Heart left ventricle (tissue), 16 donors: Measurements from ENCODE around the gene EVI2A. TPM values are rescaled to one million over a fixed set of nuclear protein-coding genes. Genes with fewer than 3 reads are reported as not detected.
"Not testable (repeated sequence)": the region's sequence is repeated elsewhere in the genome, so short reads cannot be mapped to it uniquely, and the experiment has no call there.

Experiments used
- ATAC-seq, 4 donors: fragments of 200-7000 bp; cut with Tn5 transposase; one replicate each; pipeline ENCODE4 v1.9.1; 2020 to 2022; ENCODE audit warnings: moderate library complexity in 4 of 4, mild to moderate bottlenecking in 3 of 4, moderate number of reproducible peaks in 1 of 4
- DNase-seq, 5 donors: peaks; one replicate each; pipeline ENCODE4 v3.0.0-alpha.2; 2020
- H3K27ac ChIP-seq, 12 donors: fragments of 200-600 bp; sonication (generic) in 4 of 12; one replicate each; pipeline versions ENCODE4 v1.5.0 to v1.8.0; 2016 to 2022; ENCODE audit warnings: mild to moderate bottlenecking in 2 of 12
- H3K27me3 ChIP-seq, 9 donors: fragments of 200-600 bp; sonication (generic) in 2 of 9; one replicate each; pipeline versions ENCODE4 v1.5.1 to v1.8.0; 2016 to 2022; ENCODE audit warnings: mild to moderate bottlenecking in 3 of 9
- H3K36me3 ChIP-seq, 9 donors: fragments of 200-600 bp; sonication (generic) in 2 of 9; one replicate each; pipeline versions ENCODE4 v1.5.0 to v1.8.0; 2018 to 2022; ENCODE audit warnings: mild to moderate bottlenecking in 2 of 9
- H3K4me1 ChIP-seq, 12 donors: fragments of 200-600 bp; sonication (generic) in 4 of 12; one replicate each; pipeline versions ENCODE4 v1.5.0 to v1.8.0; 2016 to 2022; ENCODE audit warnings: mild to moderate bottlenecking in 3 of 12
- H3K4me3 ChIP-seq, 12 donors: fragments of 200-600 bp; sonication (generic) in 4 of 12; one replicate each; pipeline versions ENCODE4 v1.5.0 to v1.8.0; 2017 to 2022; ENCODE audit warnings: mild to moderate bottlenecking in 9 of 12, moderate library complexity in 4 of 12
- H3K9me3 ChIP-seq, 12 donors: fragments of 200-600 bp; sonication (generic) in 4 of 12; one replicate each; pipeline versions ENCODE4 v1.5.0 to v1.8.0; 2016 to 2022; ENCODE audit warnings: mild to moderate bottlenecking in 1 of 12
- CTCF ChIP-seq, 12 donors: fragments of 200-600 bp; sonication (generic) in 4 of 12; IDR thresholded peaks; one replicate each; pipeline versions ENCODE4 v1.5.0 to v1.8.0; 2018 to 2022; ENCODE audit warnings: antibody characterized with exemption in 12 of 12, mild to moderate bottlenecking in 5 of 12
- POLR2A ChIP-seq, 2 donors: fragments of 450-650 bp; IDR thresholded peaks; one replicate each; pipeline ENCODE4 v1.6.1; 2017; ENCODE audit warnings: antibody characterized with exemption in 2 of 2, mild to moderate bottlenecking in 2 of 2, moderate library complexity in 2 of 2
- WGBS, 4 donors: extraction: QIAGEN DNeasy Blood & Tissue Kit in 2 of 4; methylation state at CpG; one replicate each; pipeline versions ENCODE4 v1.1.5 to v1.1.7; 2013 to 2018; 5-methylcytosine and 5-hydroxymethylcytosine counted together
- intact Hi-C, 10 donors: fragments of 100-400 bp; cut with DNase I; formaldehyde crosslinking; loops; one replicate each; pipeline versions ENCODE4 v1.11.1 to v1.14.2; 2022
- polyA plus RNA-seq, 2 donors: library from polyadenylated mRNA; stranded (reverse); fragments of 200-250 nt; gene quantifications; one replicate each; pipeline ENCODE4 v1.2.3, GENCODE V29; 2013
- total RNA-seq, 9 donors: library from RNA; depleted of rRNA in 2 of 9; stranded (reverse); fragments of >200 nt in 2 of 9; fragmentation: NEBNext Ultra II Directional in 3 of 9; extraction: Animal tissue kit (Norgen Biotek cat#: 25700) in 3 of 9; gene quantifications; one replicate each; pipeline versions ENCODE4 v1.1.0 to v1.2.4, GENCODE V29; 2016 to 2023
- donor health status: ischemic (EF 13 %, LVEDD 7.1; RV severe dilation, severe dysfunction).
- donor health status: healthy with polysubstance abuse.
- donor health status: DM: no; HTN: yes; CAD: no.
- donor health status: DM: no; HTN: no; CAD: no.
- donor health status: ischemic (EF 25% LVEDD 6.9; RV normal size, moderate dysfunction).
- donor health status: ischemic (EF 25% LVEDD 5.7; RV mildly dilated, moderate dysfunction).
- donor health status: healthy.
- donor health status: DM: yes; HTN: yes; CAD: no.
- donor health status: ischemic (EF 35%, LVEDD 5.7; RV mildly dilated, moderate dysfunction).
- donor health status: nonischemic (EF 11% LVEDD 7.7; RV severe dilation, severe dysfunction).
- donor health status: DM: yes; HTN: yes; CAD: no.
- donor health status: PGD.
- donor health status: ischemic (EF 29% LVEDD 5.4; RV normal size, mild dysfunction).
- donor health status: nonischemic (EF 23%, LVEDD 6.1; RV moderate dilation, normal function).

The EVI2A gene
- total and polyA plus RNA-seq, 11 donors, result 0.63 to 13.3 (median 1.9) TPM

GRCh38 chr17:31289790-31290189 is 31.6 kb downstream of the EVI2A start:
- Histone ChIP-seq H3K9me3 (no peaks in the 10 kb centered on the region), H3K4me1 (peaks cover 0 to 5% (median 0%) of the 10 kb centered on the region in 12 donors), H3K27ac (no peak overlapping the region), H3K4me3 (no peak overlapping the region), H3K36me3 (peaks cover 0 to 28% (median 6%) of the 10 kb centered on the region in 9 donors), H3K27me3 (no peaks in the 10 kb centered on the region)
- no peak for TF ChIP-seq POLR2A (IDR thresholded peaks at IDR 0.05)
- TF ChIP-seq CTCF (IDR thresholded peaks at IDR 0.05), result no peak
- ATAC-seq, result no peak
- 79 to 87% (median 84%) methylated on average over 3 of the region's 3 CpGs for WGBS, 4 donors
- DNase-seq, result no peak
- intact Hi-C loops, result no loop called here

GRCh38 chr17:31287932-31288331 is 33.5 kb downstream of the EVI2A start:
- H3K9me3 ChIP-seq, intact Hi-C loops, H3K4me3 ChIP-seq, DNase-seq, H3K27me3 ChIP-seq, H3K27ac ChIP-seq, ATAC-seq, H3K4me1 ChIP-seq: not testable (repeated sequence)
- 69 to 100% (median 97%) methylated on average over 1 of the region's 1 CpG; no CpG with 5 or more reads in 1 of the 4 donors for WGBS, 4 donors
- peaks cover 0 to 31% (median 6%) of the 10 kb centered on the region in 9 donors for H3K36me3 ChIP-seq

GRCh38 chr17:31286587-31286986 is 34.8 kb downstream of the EVI2A start:
- Histone ChIP-seq H3K27me3 (no peaks in the 10 kb centered on the region), H3K9me3 (no peaks in the 10 kb centered on the region), H3K36me3 (peaks cover 0 to 32% (median 2%) of the 10 kb centered on the region in 9 donors), H3K4me1 (peaks cover 0 to 5% (median 0%) of the 10 kb centered on the region in 12 donors), H3K4me3 (no peak overlapping the region), H3K27ac (no peak overlapping the region)
- TF ChIP-seq POLR2A (IDR thresholded peaks at IDR 0.05), result no peak
- TF ChIP-seq CTCF (IDR thresholded peaks at IDR 0.05), result no peak
- WGBS, 4 donors, result 89 to 100% (median 95%) methylated on average over 1 of the region's 1 CpG
- intact Hi-C loops, result no loop called here
- no peak for ATAC-seq
- no peak for DNase-seq

- no peak for DNase-seq
- no peaks in the 10 kb centered on the region for H3K4me1 ChIP-seq
- no peaks in the 10 kb centered on the region for H3K27me3 ChIP-seq
- H3K36me3 ChIP-seq, result peaks cover 0 to 42% (median 18%) of the 10 kb centered on the region in 9 donors
- no peak overlapping the region for H3K4me3 ChIP-seq
- no peak for ATAC-seq
- no peak overlapping the region for H3K27ac ChIP-seq
- TF ChIP-seq CTCF (IDR thresholded peaks at IDR 0.05) (no peak), POLR2A (IDR thresholded peaks at IDR 0.05) (no peak)
- no peaks in the 10 kb centered on the region for H3K9me3 ChIP-seq
- intact Hi-C loops, result no loop called here
Measured at GRCh38 chr17:31283841-31284240, 37.6 kb downstream of the EVI2A start.

GRCh38 chr17:31281061-31281460 is 40.4 kb downstream of the EVI2A start:
- no peak for ATAC-seq
- no peak for DNase-seq
- Histone ChIP-seq H3K27ac (no peak overlapping the region), H3K36me3 (peaks cover 0 to 54% (median 34%) of the 10 kb centered on the region in 9 donors), H3K4me1 (no peaks in the 10 kb centered on the region), H3K27me3 (no peaks in the 10 kb centered on the region), H3K4me3 (no peak overlapping the region), H3K9me3 (no peaks in the 10 kb centered on the region)
- WGBS, 4 donors, result 81 to 95% (median 91%) methylated on average over 2 of the region's 2 CpGs
- intact Hi-C loops, result no loop called here
- no peak for TF ChIP-seq POLR2A (IDR thresholded peaks at IDR 0.05)
- TF ChIP-seq CTCF (IDR thresholded peaks at IDR 0.05), result no peak
